Measurements from ENCODE around the gene PPP1R1B. TPM values are rescaled to one million over a fixed set of nuclear protein-coding genes. Genes with fewer than 3 reads are reported as not detected.

Gene PPP1R1B
- total RNA-seq (not detected in 2 replicates), polyA plus RNA-seq (not detected in 2 replicates), polyA minus RNA-seq (not detected in 2 replicates)
- 0.05 TPM for total RNA-seq (2013)

DNA sequence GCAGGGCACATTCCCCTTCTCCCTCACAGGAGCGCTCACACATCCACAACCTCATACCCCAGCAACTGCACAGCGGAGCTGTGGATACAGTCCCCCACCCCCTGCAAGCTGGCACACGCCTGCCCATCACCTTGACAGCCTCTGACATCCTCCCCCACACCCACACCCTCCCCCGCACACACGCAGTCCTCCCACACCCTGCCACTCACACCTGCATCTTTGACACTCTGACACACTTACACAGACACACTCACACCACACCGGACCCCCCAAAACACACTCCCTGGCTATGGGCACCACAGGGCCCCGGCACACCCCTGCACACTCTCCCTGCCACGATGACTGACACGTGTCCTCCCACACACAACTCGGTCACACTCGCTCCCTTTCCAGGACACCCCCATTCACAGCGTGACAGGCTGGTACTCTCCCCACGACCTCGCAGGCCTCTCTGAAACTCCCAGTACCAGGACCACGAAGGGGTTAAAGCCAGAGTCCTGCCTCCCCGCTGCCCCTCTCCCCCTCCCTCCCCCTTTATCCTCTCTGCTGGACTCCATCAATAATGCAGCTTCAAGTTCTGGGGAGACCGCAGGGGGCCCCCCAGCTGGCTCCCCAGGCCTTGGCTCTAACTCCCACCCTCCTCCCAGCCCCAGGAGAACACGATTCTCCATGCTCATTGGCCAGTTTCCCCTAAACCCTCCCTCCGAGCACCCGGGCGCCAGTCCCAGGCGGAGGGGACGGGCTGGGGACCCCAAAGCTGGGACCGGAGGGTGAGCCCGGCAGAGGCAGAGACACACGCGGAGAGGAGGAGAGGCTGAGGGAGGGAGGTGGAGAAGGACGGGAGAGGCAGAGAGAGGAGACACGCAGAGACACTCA, at the start of gene PPP1R1B:
Gene PPP1R1B, plus strand, starts transcription at position 782 of the 876 bp plus-strand sequence. CDS start 441 bp downstream, outside the sequence.
- Mint-ChIP-seq H3K9me3 (ENCODE audit: insufficient read depth) (no peaks in the 10 kb centered on the region), H3K4me1 (peaks cover 40% of the 10 kb centered on the region), H3K4me3 (peak within 1 kb of the TSS; percentile 68), H3K27me3 (peaks cover 24% of the 10 kb centered on the region), H3K27ac (peak within 1 kb of the TSS; percentile 32)
- Histone ChIP-seq H3K9me3 (ENCODE audit: control extremely low read depth in 1 of 3, control insufficient read depth in 2 of 3, insufficient read depth in 1 of 3, low read length in 2 of 3) (no peaks in the 10 kb centered on the region), H3K27ac (ENCODE audit: low read length in 2 of 2) (no peak within 1 kb of the TSS), H3K9ac (ENCODE audit: low read length) (peak within 1 kb of the TSS; percentile 41), H3K79me2 (ENCODE audit: control insufficient read depth, insufficient read depth, low read length) (peaks cover 7% of the 10 kb centered on the region), H3K36me3 (replicated peaks in 1 of 2; ENCODE audit: control extremely low read depth in 1 of 2, control insufficient read depth in 1 of 2, extremely low read depth in 1 of 2, insufficient read depth in 2 of 2, low read length in 1 of 2) (no peaks in the 10 kb centered on the region), H3K4me2 (replicated peaks; ENCODE audit: low read depth, low read length, poor library complexity, severe bottlenecking) (peak within 1 kb of the TSS; percentile 86), H4K20me1 (ENCODE audit: control insufficient read depth, insufficient read depth, low read length, poor library complexity, severe bottlenecking) (no peaks in the 10 kb centered on the region), H3K4me3 (ENCODE audit: control extremely low read depth in 1 of 5, extremely low read depth in 1 of 5, insufficient read depth in 1 of 5, low read depth in 2 of 5, low read length in 4 of 5) (peak within 1 kb of the TSS in 4 of 5 experiments; percentile 28 to 37 (median 34)), H2AFZ (ENCODE audit: insufficient read depth, low read depth, low read length, poor library complexity, severe bottlenecking) (peak within 1 kb of the TSS; percentile 65), H3K4me1 (ENCODE audit: control insufficient read depth in 2 of 2, insufficient read depth in 2 of 2, low read length in 2 of 2) (peaks cover 33 to 39% of the 10 kb centered on the region in 2 donors), H3K27me3 (replicated peaks in 1 of 4; ENCODE audit: control extremely low read depth in 1 of 4, control insufficient read depth in 3 of 4, insufficient read depth in 4 of 4, low read length in 3 of 4) (peaks cover 0 to 60% (median 17%) of the 10 kb centered on the region in 4 experiments)
- TF ChIP-seq EZH2 (IDR thresholded peaks at IDR 0.05; ENCODE audit: borderline replicate concordance, insufficient read depth, low read depth, low read length, poor library complexity, severe bottlenecking) (no peak), CTCF (IDR thresholded peaks at IDR 0.05) (no peak)
- intact Hi-C loops (cut with micrococcal nuclease) = no loop called here
- ATAC-seq (ENCODE audit: low read depth) = no peak
- ChIA-PET POLR2A (interaction anchor here (0.5 to 0.9 kb wide), 2 partner anchors 64 to 71 kb away, joined by 5 read pairs; no protein-coding TSS in a partner anchor), CTCF (interaction anchor here (1.0 to 13.0 kb wide), 8 partner anchors 6 to 76 kb away, joined by 3 to 262 read pairs (median 34); partner anchors contain the start of genes PNMT, STARD3 and TCAP)
- DNase-seq = no peak
- WGBS (ENCODE audit: insufficient coverage) = 31% methylated on average over 23 of the region's 29 CpGs

Data from B cell (primary cell).